ENCODE results near the gene BIN1.

BIN1 gene

GRCh38 chr2:127106991-127107621, at the start of gene BIN1:
Gene BIN1 (minus strand): TSS chr2:127107154. CDS start chr2:127106943, 211 bp downstream.
- DNase-seq (ENCODE audit: low read depth): peak; percentile 92

GRCh38 chr2:127155947-127156346, 49.0 kb upstream of the BIN1 start:
- peak; percentile 61 for DNase-seq (ENCODE audit: low read depth)

- DNase-seq (ENCODE audit: low read depth): peak; percentile 35
Observed at GRCh38 chr2:127155028-127155581, 48.2 kb upstream of the BIN1 start.

- no peak for DNase-seq (ENCODE audit: low read depth)
Observed at GRCh38 chr2:127154396-127154795, 47.4 kb upstream of the BIN1 start.

GRCh38 chr2:127153691-127154158, 46.8 kb upstream of the BIN1 start:
- DNase-seq (ENCODE audit: low read depth): peak; percentile 91

GRCh38 chr2:127150996-127151395, 44.0 kb upstream of the BIN1 start:
- no peak for DNase-seq (ENCODE audit: low read depth)

GRCh38 chr2:127149384-127149783, 42.4 kb upstream of the BIN1 start:
- DNase-seq (ENCODE audit: low read depth): peak; percentile 93

- peak; percentile 28 for DNase-seq (ENCODE audit: low read depth)
Observed at GRCh38 chr2:127146820-127147502, 40.0 kb upstream of the BIN1 start.

- DNase-seq (ENCODE audit: low read depth): no peak
Observed at GRCh38 chr2:127146071-127146725, 39.2 kb upstream of the BIN1 start.

GRCh38 chr2:127145280-127145895, 38.4 kb upstream of the BIN1 start:
- peak; percentile 15 for DNase-seq (ENCODE audit: low read depth)

- DNase-seq (ENCODE audit: low read depth): peak; percentile 87
Observed at GRCh38 chr2:127143841-127144782, 37.2 kb upstream of the BIN1 start.

GRCh38 chr2:127142663-127143630, 36.0 kb upstream of the BIN1 start:
- DNase-seq (ENCODE audit: low read depth): peak; percentile 22

- DNase-seq (ENCODE audit: low read depth): no peak
Observed at GRCh38 chr2:127140538-127140937, 33.6 kb upstream of the BIN1 start.

- no peak for DNase-seq (ENCODE audit: low read depth)
Observed at GRCh38 chr2:127139766-127140165, 32.8 kb upstream of the BIN1 start.

- no peak for DNase-seq (ENCODE audit: low read depth)
Observed at GRCh38 chr2:127138281-127138680, 31.3 kb upstream of the BIN1 start.

- no peak for DNase-seq (ENCODE audit: low read depth)
Observed at GRCh38 chr2:127137741-127138140, 30.8 kb upstream of the BIN1 start.

- no peak for DNase-seq (ENCODE audit: low read depth)
Observed at GRCh38 chr2:127137225-127137624, 30.3 kb upstream of the BIN1 start.

GRCh38 chr2:127134833-127135830, 28.2 kb upstream of the BIN1 start:
- DNase-seq (ENCODE audit: low read depth): no peak

GRCh38 chr2:127134235-127134634, 27.3 kb upstream of the BIN1 start:
- DNase-seq (ENCODE audit: low read depth): no peak

Data from iris pigment epithelial cell (primary cell).